GM11168 (cell line): ENCODE measurements around the gene MS4A4A.

Experiments
- in situ Hi-C: fragments of 300-500 bp; cut with MboI; formaldehyde crosslinking; loops from one replicate; pipeline ENCODE4 v1.12.0; 2022; ENCODE audit warnings: low sequenced_read_pairs; ENCODE audit not compliant: unreplicated experiment

Gene MS4A4A

GRCh38 chr11:60345489-60345888, 65.0 kb downstream of the MS4A4A start:
- in situ Hi-C loops: loop anchor here (10.0 kb wide), 2 partner anchors 71 to 269 kb away; no protein-coding TSS in a partner anchor

- in situ Hi-C loops: loop anchor here (10.0 kb wide), 2 partner anchors 72 to 268 kb away; no protein-coding TSS in a partner anchor
These were observed 66.8 kb downstream of the MS4A4A start for GRCh38 chr11:60347084-60347797.

DNA sequence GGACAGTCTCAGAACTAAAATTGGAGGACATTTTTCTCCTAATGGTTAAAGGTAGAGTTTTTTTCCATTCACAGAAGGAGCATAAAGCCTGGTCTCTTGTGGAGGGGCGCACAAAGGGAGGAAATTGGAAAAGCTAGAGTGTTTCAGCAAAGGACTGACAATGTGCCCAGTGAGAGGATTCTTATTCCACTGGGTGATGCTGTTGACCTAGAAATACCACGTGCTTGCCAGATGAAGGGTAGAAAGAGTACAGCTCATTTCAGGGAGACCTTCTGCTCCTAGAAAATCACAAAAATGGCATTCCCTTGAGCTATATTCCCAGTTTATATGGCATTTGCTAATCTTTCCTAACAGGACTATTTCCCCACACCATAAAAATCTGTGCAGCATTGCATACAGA, 67.7 kb downstream of the MS4A4A start:
- in situ Hi-C loops: loop anchor here (10.0 kb wide), 2 partner anchors 73 to 267 kb away; no protein-coding TSS in a partner anchor

DNA sequence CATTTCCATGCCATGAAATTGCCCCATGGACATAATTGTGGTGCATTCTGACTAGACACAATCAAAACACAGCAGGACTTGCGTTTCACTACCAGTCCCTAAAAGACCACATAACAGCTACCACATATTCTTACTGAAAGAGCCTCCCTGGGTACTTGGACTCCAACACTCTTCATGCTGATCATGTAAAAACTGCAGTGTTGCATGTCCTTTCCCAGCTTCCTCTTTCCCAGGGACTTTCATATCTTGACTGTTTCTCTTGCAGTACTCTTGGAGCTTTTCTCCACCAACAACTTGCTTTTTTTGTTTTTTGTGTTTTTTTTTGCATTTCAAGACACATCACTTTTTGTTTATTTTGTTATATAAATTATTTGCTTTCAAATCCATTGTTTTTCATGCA, 69.5 kb downstream of the MS4A4A start:
- in situ Hi-C loops: loop anchor here (10.0 kb wide), 2 partner anchors 75 to 265 kb away; no protein-coding TSS in a partner anchor

GRCh38 chr11:60357771-60358170, 77.3 kb downstream of the MS4A4A start:
- in situ Hi-C loops: no loop called here
